Colonic mucosa (tissue), 4 donors: ENCODE measurements around the gene BRPF1. TPM values are rescaled to one million over a fixed set of nuclear protein-coding genes. Genes with fewer than 3 reads are reported as not detected.

Experiments
- DNase-seq: peaks from one replicate; pipeline ENCODE4 v3.0.0-alpha.2; 2020
- H3K27ac ChIP-seq: fragments of 200-600 bp; one replicate; pipeline ENCODE4 v1.8.0; 2021
- H3K27me3 ChIP-seq: fragments of 200-600 bp; one replicate; pipeline ENCODE4 v1.8.0; 2021
- H3K36me3 ChIP-seq: fragments of 200-600 bp; one replicate; pipeline ENCODE4 v1.8.0; 2021
- H3K4me1 ChIP-seq: fragments of 200-600 bp; one replicate; pipeline ENCODE4 v1.8.0; 2021; ENCODE audit warnings: mild to moderate bottlenecking
- H3K4me3 ChIP-seq: fragments of 200-600 bp; one replicate; pipeline ENCODE4 v1.8.0; 2021
- H3K9ac ChIP-seq, 2 donors: one replicate each; pipeline ENCODE4 v1.7.0; 2013; ENCODE audit warnings: control low read depth in 2 of 2, low read depth in 2 of 2, low read length in 2 of 2
- H3K9me3 ChIP-seq: fragments of 200-600 bp; one replicate; pipeline ENCODE4 v1.8.0; 2021
- CTCF ChIP-seq: fragments of 200-600 bp; IDR thresholded peaks from one replicate; pipeline ENCODE4 v1.8.0; 2022; ENCODE audit warnings: antibody characterized with exemption, mild to moderate bottlenecking
- intact Hi-C: fragments of 100-400 bp; cut with DNase I; formaldehyde crosslinking; loops from one replicate; pipeline ENCODE4 v1.14.1; 2022
- total RNA-seq, 2 donors: library from RNA; stranded (reverse); fragmentation: NEBNext Ultra II Directional in 1 of 2; extraction: Animal tissue kit (Norgen Biotek cat#: 25700) in 1 of 2; gene quantifications; one replicate each; pipeline ENCODE4 v1.2.1, GENCODE V29; 2021
- donor health status: healthy.
- donor health status: DM: no; HTN: no; CAD: no.
- donor health status: DM: no; HTN: no; CAD: no.

The BRPF1 gene
- total RNA-seq, 2 donors from 2014 or later = 13.6 to 18.7 TPM

GRCh38 chr3:9697892-9698291, 33.6 kb upstream of the BRPF1 start:
- no peaks in the 10 kb centered on the region for H3K27me3 ChIP-seq
- DNase-seq = no peak
- no peaks in the 10 kb centered on the region for H3K4me1 ChIP-seq
- no peak overlapping the region for H3K9ac ChIP-seq
- no peak overlapping the region for H3K27ac ChIP-seq
- peaks cover 3% of the 10 kb centered on the region for H3K36me3 ChIP-seq
- no peaks in the 10 kb centered on the region for H3K9me3 ChIP-seq
- H3K4me3 ChIP-seq = no peak overlapping the region
- TF ChIP-seq CTCF = no peak
- intact Hi-C loops = no loop called here

GRCh38 chr3:9698293-9698692, 33.2 kb upstream of the BRPF1 start:
- Histone ChIP-seq H3K36me3 (peaks cover 3% of the 10 kb centered on the region), H3K27me3 (no peaks in the 10 kb centered on the region), H3K27ac (no peak overlapping the region), H3K9ac (no peak overlapping the region), H3K4me1 (no peaks in the 10 kb centered on the region), H3K4me3 (no peak overlapping the region), H3K9me3 (no peaks in the 10 kb centered on the region)
- no peak for TF ChIP-seq CTCF
- DNase-seq = no peak
- intact Hi-C loops = no loop called here

- Histone ChIP-seq H3K9ac (no peak overlapping the region), H3K27ac (no peak overlapping the region), H3K4me1 (peaks cover 3% of the 10 kb centered on the region), H3K4me3 (no peak overlapping the region), H3K27me3 (no peaks in the 10 kb centered on the region), H3K9me3 (no peaks in the 10 kb centered on the region), H3K36me3 (peaks cover 3% of the 10 kb centered on the region)
- no peak for DNase-seq
- intact Hi-C loops = no loop called here
- TF ChIP-seq CTCF = no peak
Measured at GRCh38 chr3:9700536-9700935, 31.0 kb upstream of the BRPF1 start.

GRCh38 chr3:9701006-9701405, 30.5 kb upstream of the BRPF1 start:
- Histone ChIP-seq H3K4me1 (peaks cover 3% of the 10 kb centered on the region), H3K27me3 (no peaks in the 10 kb centered on the region), H3K9me3 (no peaks in the 10 kb centered on the region), H3K9ac (no peak overlapping the region), H3K36me3 (peaks cover 3% of the 10 kb centered on the region), H3K4me3 (no peak overlapping the region), H3K27ac (no peak overlapping the region)
- DNase-seq = no peak
- TF ChIP-seq CTCF = no peak
- intact Hi-C loops = no loop called here

- H3K27me3 ChIP-seq = no peaks in the 10 kb centered on the region
- H3K9ac ChIP-seq = no peak overlapping the region
- peaks cover 3% of the 10 kb centered on the region for H3K36me3 ChIP-seq
- H3K27ac ChIP-seq = no peak overlapping the region
- H3K4me3 ChIP-seq = no peak overlapping the region
- peaks cover 3% of the 10 kb centered on the region for H3K4me1 ChIP-seq
- intact Hi-C loops = no loop called here
- H3K9me3 ChIP-seq = no peaks in the 10 kb centered on the region
- TF ChIP-seq CTCF = no peak
- DNase-seq = no peak
Measured at GRCh38 chr3:9701711-9702110, 29.8 kb upstream of the BRPF1 start.

GRCh38 chr3:9703240-9703639, 28.3 kb upstream of the BRPF1 start:
- H3K4me1 ChIP-seq = peaks cover 3% of the 10 kb centered on the region
- no peak overlapping the region for H3K27ac ChIP-seq
- H3K4me3 ChIP-seq = no peak overlapping the region
- H3K27me3 ChIP-seq = no peaks in the 10 kb centered on the region
- H3K9me3 ChIP-seq = no peaks in the 10 kb centered on the region
- intact Hi-C loops = no loop called here
- H3K9ac ChIP-seq = no peak overlapping the region
- no peak for TF ChIP-seq CTCF
- no peak for DNase-seq
- peaks cover 3% of the 10 kb centered on the region for H3K36me3 ChIP-seq
